ENCODE results near the gene NOTO. TPM values are rescaled to one million over a fixed set of nuclear protein-coding genes. Genes with fewer than 3 reads are reported as not detected.

NOTO gene
- total and polyA plus RNA-seq, 2 donors from 2014 or later, result not detected

- DNase-seq (peak in 4 of 5 donors; percentile 48 to 63 (median 58)), FAIRE-seq (no peak)
- intact Hi-C loops (cut with DNase I), result no loop called here
- Histone ChIP-seq H3K27me3 (ENCODE audit: control insufficient read depth, insufficient read depth, low read length) (no peaks in the 10 kb centered on the region), H3K9ac (ENCODE audit: low read length in 3 of 3) (no peak overlapping the region), H3K4me3 (ENCODE audit: low read length in 3 of 3) (no peak overlapping the region), H3K27ac (ENCODE audit: low read depth in 2 of 2, low read length in 2 of 2) (no peak overlapping the region), H3K36me3 (ENCODE audit: control insufficient read depth in 2 of 3, insufficient read depth in 3 of 3, low read length in 3 of 3) (no peaks in the 10 kb centered on the region), H3K4me1 (ENCODE audit: control insufficient read depth in 2 of 3, insufficient read depth in 2 of 3, low read depth in 1 of 3, low read length in 3 of 3) (no peaks in the 10 kb centered on the region), H3K9me3 (ENCODE audit: control insufficient read depth in 2 of 3, insufficient read depth in 1 of 3, low read length in 3 of 3) (no peaks in the 10 kb centered on the region)
- TF ChIP-seq, protein P1, sequence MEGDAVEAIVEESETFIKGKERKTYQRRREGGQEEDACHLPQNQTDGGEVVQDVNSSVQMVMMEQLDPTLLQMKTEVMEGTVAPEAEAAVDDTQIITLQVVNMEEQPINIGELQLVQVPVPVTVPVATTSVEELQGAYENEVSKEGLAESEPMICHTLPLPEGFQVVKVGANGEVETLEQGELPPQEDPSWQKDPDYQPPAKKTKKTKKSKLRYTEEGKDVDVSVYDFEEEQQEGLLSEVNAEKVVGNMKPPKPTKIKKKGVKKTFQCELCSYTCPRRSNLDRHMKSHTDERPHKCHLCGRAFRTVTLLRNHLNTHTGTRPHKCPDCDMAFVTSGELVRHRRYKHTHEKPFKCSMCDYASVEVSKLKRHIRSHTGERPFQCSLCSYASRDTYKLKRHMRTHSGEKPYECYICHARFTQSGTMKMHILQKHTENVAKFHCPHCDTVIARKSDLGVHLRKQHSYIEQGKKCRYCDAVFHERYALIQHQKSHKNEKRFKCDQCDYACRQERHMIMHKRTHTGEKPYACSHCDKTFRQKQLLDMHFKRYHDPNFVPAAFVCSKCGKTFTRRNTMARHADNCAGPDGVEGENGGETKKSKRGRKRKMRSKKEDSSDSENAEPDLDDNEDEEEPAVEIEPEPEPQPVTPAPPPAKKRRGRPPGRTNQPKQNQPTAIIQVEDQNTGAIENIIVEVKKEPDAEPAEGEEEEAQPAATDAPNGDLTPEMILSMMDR (IDR thresholded peaks at IDR 0.05; ENCODE audit: borderline replicate concordance, extremely low read depth, insufficient read depth), result peak; percentile 37
Observed at GRCh38 chr2:73260338-73260984, 58.1 kb downstream of the NOTO start.

Other genes starting within 250 kb of the NOTO start
- gene SFXN5, start 130.9 kb upstream of the NOTO start, total RNA-seq, result 21.4 TPM
- gene SFXN5, start 130.9 kb upstream of the NOTO start, polyA plus RNA-seq (ENCODE audit: insufficient read depth, low read depth, low replicate concordance), result 35.9 TPM
- gene RAB11FIP5, start 89.6 kb upstream of the NOTO start, total RNA-seq, result 57.1 TPM
- 49.6 TPM for gene RAB11FIP5, start 89.6 kb upstream of the NOTO start, polyA plus RNA-seq (ENCODE audit: insufficient read depth, low read depth, low replicate concordance)
- gene SMYD5, start 11.7 kb downstream of the NOTO start, total RNA-seq, result 23.5 TPM
- gene SMYD5, start 11.7 kb downstream of the NOTO start, polyA plus RNA-seq (ENCODE audit: insufficient read depth, low read depth, low replicate concordance), result 20.8 TPM
- gene PRADC1, start 30.7 kb downstream of the NOTO start, total RNA-seq, result 16.1 TPM
- gene PRADC1, start 30.7 kb downstream of the NOTO start, polyA plus RNA-seq (ENCODE audit: insufficient read depth, low read depth, low replicate concordance), result 57.7 TPM
- gene CCT7, start 31.7 kb downstream of the NOTO start, total RNA-seq, result 164 TPM
- gene CCT7, start 31.7 kb downstream of the NOTO start, polyA plus RNA-seq (ENCODE audit: insufficient read depth, low read depth, low replicate concordance), result 173 TPM
- gene FBXO41, start 81.9 kb downstream of the NOTO start, total RNA-seq, result 5.2 TPM
- gene FBXO41, start 81.9 kb downstream of the NOTO start, polyA plus RNA-seq (ENCODE audit: insufficient read depth, low read depth, low replicate concordance), result 0.49 TPM
- not detected for gene EGR4, start 91.0 kb downstream of the NOTO start, total RNA-seq
- gene EGR4, start 91.0 kb downstream of the NOTO start, polyA plus RNA-seq (ENCODE audit: insufficient read depth, low read depth, low replicate concordance), result not detected
- 26.2 TPM for gene ALMS1, start 183.3 kb downstream of the NOTO start, total RNA-seq
- 9.2 TPM for gene ALMS1, start 183.3 kb downstream of the NOTO start, polyA plus RNA-seq (ENCODE audit: insufficient read depth, low read depth, low replicate concordance)

Data from kidney (tissue), 14 donors.